ENCODE results near the gene BANP. TPM values are rescaled to one million over a fixed set of nuclear protein-coding genes. Genes with fewer than 3 reads are reported as not detected.
A peak's percentile ranks its signal among the peaks of the same experiment; 100 is the strongest.

Gene BANP
- total RNA-seq, 2 experiments from 2014 or later: 39.6 to 58.0 TPM

GRCh38 chr16:87952751-87953150 is 1.5 kb downstream of the BANP start:
- H3K4me1 ChIP-seq (ENCODE audit: insufficient read depth, low read length, poor library complexity, severe bottlenecking): peaks cover 62% of the 10 kb centered on the region
- no peak overlapping the region for H2AFZ ChIP-seq (ENCODE audit: low read length)
- no peak for DNase-seq (ENCODE audit: low spot score)
- peaks cover 6% of the 10 kb centered on the region; the same call in 1 of the 2 replicates for H4K20me1 ChIP-seq (ENCODE audit: insufficient read depth, low read length)
- no TSS peak for BruUV-seq (replicated peaks)
- ChIA-PET POLR2A (interaction anchor here (1.1 to 1.5 kb wide), 2 partner anchors 8 to 10 kb away, joined by 3 to 4 read pairs; no protein-coding TSS in a partner anchor), CTCF (ENCODE audit: unreplicated experiment) (no interaction called here)
- peak overlapping the region; percentile 74 for H3K4me3 ChIP-seq (ENCODE audit: low read depth, low read length, poor library complexity, severe bottlenecking)
- H3K79me2 ChIP-seq (ENCODE audit: insufficient read depth, low read depth, low read length): peaks cover 60% of the 10 kb centered on the region
- H3K36me3 ChIP-seq (ENCODE audit: insufficient read depth, low read length): peaks cover 41% of the 10 kb centered on the region; the same call in 1 of the 2 replicates
- H3K9me2 ChIP-seq (ENCODE audit: insufficient read depth, low read length): no peaks in the 10 kb centered on the region
- H3K27ac ChIP-seq (ENCODE audit: low read depth, low read length, poor library complexity, severe bottlenecking): no peak overlapping the region
- H3K9me3 ChIP-seq (ENCODE audit: low read length): no peaks in the 10 kb centered on the region
- TF ChIP-seq CTCF (conservative IDR thresholded peaks at IDR 0.05; ENCODE audit: low read length) (no peak), EZH2phosphoT487 (IDR thresholded peaks at IDR 0.05; ENCODE audit: borderline replicate concordance, low read depth, low read length) (no peak)
- intact Hi-C loops (cut with micrococcal nuclease; ENCODE audit: unreplicated experiment): loop anchor here (10.0 kb wide), 1 partner anchor 602 kb away; no protein-coding TSS in a partner anchor
- H3K4me2 ChIP-seq (ENCODE audit: low read length): peak overlapping the region; percentile 97

- intact Hi-C loops (cut with micrococcal nuclease; ENCODE audit: unreplicated experiment): loop anchor here (10.0 kb wide), 1 partner anchor 601 kb away; no protein-coding TSS in a partner anchor
- H3K79me2 ChIP-seq (ENCODE audit: insufficient read depth, low read depth, low read length): peaks cover 68% of the 10 kb centered on the region
- H3K4me3 ChIP-seq (ENCODE audit: low read depth, low read length, poor library complexity, severe bottlenecking): no peak overlapping the region
- peak overlapping the region; percentile 97 for H3K4me2 ChIP-seq (ENCODE audit: low read length)
- BruUV-seq (replicated peaks): no TSS peak
- no peaks in the 10 kb centered on the region for H3K9me3 ChIP-seq (ENCODE audit: low read length)
- no peak for DNase-seq (ENCODE audit: low spot score)
- peaks cover 47% of the 10 kb centered on the region; the same call in 1 of the 2 replicates for H3K36me3 ChIP-seq (ENCODE audit: insufficient read depth, low read length)
- no peak overlapping the region for H2AFZ ChIP-seq (ENCODE audit: low read length)
- H3K4me1 ChIP-seq (ENCODE audit: insufficient read depth, low read length, poor library complexity, severe bottlenecking): peaks cover 54% of the 10 kb centered on the region
- POLR2A ChIA-PET: interaction anchor here (1.0 to 1.5 kb wide), 3 partner anchors 7 to 20 kb away, joined by 3 to 4 read pairs (median 3); no protein-coding TSS in a partner anchor
- no peak for TF ChIP-seq EZH2phosphoT487 (IDR thresholded peaks at IDR 0.05; ENCODE audit: borderline replicate concordance, low read depth, low read length)
- TF ChIP-seq CTCF (conservative IDR thresholded peaks at IDR 0.05; ENCODE audit: low read length): no peak
- CTCF ChIA-PET (ENCODE audit: unreplicated experiment): no interaction called here
- H3K27ac ChIP-seq (ENCODE audit: low read depth, low read length, poor library complexity, severe bottlenecking): no peak overlapping the region
- H4K20me1 ChIP-seq (ENCODE audit: insufficient read depth, low read length): peaks cover 6% of the 10 kb centered on the region; the same call in 1 of the 2 replicates
- H3K9me2 ChIP-seq (ENCODE audit: insufficient read depth, low read length): no peaks in the 10 kb centered on the region
Observed at GRCh38 chr16:87953308-87954215, 2.3 kb downstream of the BANP start.
